GM21360 (cell line): ENCODE data around the gene MTMR2.
"Not testable (repeated sequence)": the region's sequence is repeated elsewhere in the genome, so short reads cannot be mapped to it uniquely, and the experiment has no call there.

ENCODE experiments used
- ATAC-seq: cut with Tn5 transposase; IDR thresholded peaks from one replicate; pipeline ENCODE4 v1.9.1; 2021; ENCODE audit warnings: mild to moderate bottlenecking, moderate library complexity; ENCODE audit not compliant: unreplicated experiment

The MTMR2 gene

DNA sequence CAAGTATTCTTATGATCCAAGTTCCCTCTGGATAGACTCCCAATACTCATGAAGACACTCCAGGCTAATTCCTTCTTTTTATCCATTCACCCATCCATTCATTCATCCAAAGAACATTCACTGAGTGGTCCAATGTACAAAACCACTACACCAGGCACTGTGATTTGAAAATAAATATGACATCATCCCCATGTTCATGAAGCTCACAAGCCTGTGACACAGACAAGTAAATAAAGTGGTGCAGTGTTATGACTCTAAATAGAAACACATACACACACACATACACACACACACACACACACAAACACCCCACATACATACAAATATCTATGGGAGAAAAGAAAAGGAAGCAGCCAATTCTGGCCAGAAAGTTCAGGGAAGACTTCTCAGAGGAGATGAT is 35.5 kb downstream of the MTMR2 start:
- no peak for ATAC-seq

DNA sequence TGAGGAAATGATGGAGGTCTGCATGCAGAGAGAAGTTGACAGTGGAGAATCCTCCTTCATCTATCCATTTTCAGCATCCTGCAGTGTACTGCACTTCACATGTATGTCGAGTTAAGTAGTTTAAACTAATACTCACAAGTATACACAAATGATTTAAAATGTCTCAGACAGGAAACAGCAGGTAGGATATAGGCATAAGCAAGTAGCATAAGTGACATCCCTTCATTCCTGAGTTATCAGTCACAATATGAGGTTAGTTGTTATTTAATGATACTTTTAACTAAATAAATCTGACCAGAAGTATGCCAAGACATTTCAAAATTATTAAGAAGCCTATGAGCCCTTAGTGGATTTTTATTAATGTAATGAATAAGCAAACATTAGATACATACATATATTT is 37.4 kb downstream of the MTMR2 start:
- no peak for ATAC-seq

DNA sequence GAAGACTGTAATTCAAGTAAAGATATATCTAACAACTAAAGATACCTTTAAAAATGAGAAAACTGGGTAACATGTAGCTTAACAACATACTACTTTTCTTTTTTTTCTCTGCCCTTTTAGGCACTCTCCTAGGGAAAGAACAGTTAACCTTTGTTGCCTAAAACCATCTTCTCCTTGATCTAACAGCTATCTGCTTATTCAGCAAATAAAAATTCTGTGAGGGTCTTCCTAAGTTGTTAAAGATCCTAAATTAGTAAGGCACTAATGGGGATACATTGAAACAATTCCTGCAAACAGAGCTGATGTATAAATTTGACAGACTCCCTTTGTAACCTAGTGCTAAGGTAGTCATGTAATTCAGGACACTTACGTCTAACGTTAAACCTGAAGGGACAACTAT is 39.1 kb downstream of the MTMR2 start:
- ATAC-seq = no peak

DNA sequence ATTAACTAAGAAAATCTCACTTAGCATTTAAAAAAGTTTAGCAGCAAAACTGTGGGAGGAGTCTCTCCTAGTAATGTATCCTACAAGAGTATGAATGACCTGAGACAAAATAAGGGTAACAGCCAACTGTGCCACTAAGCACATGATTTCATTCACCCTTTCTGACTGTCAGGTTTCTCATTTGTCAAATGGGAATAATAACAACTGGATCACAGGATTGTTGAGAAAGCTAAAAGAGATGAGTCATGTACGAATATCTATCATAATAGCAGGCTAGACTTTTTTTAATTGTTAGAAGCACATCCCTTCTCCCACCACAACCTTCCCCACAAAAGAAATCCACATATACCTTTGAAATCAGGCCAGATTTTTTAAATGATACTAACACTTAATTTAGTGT is 39.5 kb downstream of the MTMR2 start:
- ATAC-seq = no peak

DNA sequence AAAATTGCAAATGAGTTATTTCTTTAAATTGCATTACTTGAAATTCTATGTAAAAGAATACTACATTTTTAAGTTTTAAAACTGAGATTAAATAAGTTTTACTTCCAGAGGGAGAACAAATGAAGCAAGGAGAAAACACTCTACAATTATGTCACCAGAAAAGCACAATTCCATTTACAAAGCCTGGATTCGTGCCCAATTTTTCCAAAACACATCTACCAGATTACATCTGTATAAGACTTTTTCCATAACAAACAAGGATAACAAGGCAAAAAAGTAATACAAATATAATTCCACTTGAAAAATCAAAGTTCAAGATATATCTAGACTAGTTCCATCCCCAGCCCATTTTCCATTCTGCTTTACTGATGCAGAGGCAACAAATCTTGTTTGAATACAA is 40.5 kb downstream of the MTMR2 start:
- no peak for ATAC-seq

DNA sequence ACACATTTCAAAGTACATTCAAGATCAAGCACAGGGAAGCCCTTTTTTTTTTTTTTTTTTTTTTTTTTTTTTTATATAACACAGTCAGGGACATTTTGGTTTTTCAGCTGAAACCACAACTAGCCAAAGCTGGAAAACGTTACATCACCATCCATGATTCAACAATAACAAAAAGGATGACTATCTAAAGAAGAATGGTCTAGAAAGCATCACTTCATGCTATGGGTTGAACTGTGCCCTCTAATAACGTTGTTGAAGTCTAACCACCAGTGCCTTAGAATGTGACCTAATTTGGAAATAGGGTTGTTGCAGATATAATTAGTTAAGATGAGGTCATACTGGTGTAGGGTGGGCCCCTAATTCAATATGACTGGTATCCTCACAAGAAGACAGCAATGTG is 46.6 kb downstream of the MTMR2 start:
- no peak for ATAC-seq

DNA sequence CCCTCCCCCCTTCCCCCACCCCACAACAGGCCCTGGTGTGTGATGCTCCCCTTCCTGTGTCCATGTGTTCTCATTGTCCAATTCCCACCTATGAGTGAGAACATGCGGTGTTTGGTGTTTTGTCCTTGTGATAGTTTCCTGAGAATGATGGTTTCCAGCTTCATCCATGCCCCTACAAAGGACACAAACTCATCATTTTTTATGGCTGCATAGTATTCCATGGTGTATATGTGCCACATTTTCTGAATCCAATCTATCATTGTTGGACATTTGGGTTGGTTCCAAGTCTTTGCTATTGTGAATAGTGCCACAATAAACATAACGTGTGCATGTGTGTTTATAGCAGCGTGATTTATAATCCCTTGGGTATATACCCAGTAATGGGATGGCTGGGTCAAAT is 53.0 kb downstream of the MTMR2 start:
- ATAC-seq = not testable (repeated sequence)

DNA sequence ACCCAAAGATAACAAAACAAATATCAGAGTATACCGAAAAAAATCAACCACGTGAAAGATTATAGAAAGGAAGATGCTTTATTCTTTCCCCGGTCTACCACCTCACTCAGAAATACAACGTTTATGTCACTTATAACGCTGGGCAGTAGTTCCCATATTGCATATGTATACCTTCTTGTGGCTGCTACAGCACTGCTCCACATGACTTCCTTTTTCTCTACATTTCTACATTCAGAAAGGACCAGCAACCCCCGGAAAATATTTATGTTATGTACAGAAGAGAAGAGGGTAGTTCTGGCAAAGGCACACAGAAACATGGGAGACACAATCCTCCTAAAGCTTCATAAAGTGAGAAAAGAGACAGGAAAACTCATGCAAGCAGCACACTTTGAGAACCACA is 56.8 kb downstream of the MTMR2 start:
- no peak for ATAC-seq

DNA sequence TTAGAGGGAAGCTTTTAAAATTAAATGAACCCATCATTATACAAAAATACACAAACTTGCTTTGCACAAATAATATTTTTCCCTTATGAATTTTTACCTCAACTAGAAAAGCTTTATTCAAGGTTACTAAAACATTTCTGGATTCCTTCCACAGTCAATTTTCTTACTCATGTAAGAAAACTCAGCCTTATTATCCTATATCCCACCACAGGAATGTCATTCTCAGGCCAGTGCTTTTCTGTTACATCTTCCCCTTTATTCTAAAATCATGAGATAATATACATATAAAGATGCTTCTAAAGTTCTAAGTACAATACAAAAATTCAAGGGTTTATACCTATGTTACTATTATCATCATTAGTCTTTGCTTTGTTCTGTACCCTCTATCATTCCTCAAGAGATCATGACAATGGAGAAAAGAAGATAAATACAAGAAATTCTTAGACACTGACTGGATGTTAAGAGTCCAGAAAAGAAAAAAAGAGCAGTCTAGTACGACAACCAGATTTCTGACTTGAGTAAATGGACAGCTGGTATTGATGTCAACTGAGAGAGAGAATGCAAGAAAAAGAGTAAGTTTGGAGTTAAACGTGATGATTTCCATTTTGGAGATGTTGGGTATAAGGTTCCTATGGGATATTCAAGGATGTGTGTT is 60.3 kb downstream of the MTMR2 start:
- no peak for ATAC-seq

DNA sequence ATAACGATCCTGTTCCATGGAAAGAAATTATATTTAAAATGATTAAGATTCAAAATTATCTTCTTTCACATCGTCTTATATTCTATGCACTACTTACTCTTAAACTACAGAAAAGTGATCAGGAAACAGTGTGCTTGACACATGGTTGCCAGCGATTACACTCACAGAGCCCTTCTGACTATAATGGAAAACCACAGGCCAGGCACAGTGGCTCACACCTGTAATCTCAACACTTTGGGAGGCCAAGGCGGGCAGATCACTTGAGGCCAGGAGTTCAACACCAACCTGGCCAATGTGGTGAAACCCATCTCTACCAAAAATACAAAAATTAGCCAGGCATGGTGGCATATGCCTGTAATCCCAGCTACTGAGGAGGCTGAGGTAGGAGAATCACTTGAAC is 63.9 kb downstream of the MTMR2 start:
- ATAC-seq = not testable (repeated sequence)

DNA sequence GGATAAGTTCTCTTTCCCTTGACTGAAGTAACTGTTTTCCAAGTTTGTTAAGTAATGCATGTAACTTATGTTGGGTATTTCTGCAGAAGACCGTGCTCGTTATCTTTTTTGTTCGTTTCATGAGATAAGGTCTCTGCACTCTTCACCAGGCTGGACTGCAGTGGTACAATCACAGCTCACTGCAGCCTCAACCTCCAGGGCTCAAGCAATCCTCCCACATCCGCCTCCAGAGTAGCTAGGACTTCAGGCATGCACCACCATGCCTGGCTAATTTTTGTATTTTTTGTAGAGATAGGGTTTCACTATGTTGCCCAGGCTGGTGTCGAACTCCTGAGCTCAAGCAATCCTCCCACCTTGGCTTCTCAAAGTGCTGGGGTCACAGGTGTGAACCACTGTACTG is 69.5 kb downstream of the MTMR2 start:
- not testable (repeated sequence) for ATAC-seq

DNA sequence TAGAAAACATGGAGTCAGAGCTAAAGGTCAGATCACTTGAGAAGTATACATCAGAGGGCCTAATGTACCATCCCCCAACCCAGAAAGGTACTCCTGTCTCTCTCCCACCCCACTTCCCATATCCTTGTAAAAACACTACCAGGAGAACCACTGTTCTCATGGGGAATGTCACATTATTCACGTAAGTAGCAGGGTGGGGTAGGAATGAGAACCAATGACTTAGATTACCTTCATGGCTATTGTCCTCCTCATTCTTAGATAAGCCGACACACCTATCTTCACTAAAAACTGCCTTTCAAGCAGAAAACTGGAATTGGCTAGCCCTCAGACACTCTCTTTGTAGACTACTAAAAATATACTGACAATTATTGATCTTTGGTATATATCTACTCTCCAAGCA is 70.0 kb downstream of the MTMR2 start:
- ATAC-seq = no peak

DNA sequence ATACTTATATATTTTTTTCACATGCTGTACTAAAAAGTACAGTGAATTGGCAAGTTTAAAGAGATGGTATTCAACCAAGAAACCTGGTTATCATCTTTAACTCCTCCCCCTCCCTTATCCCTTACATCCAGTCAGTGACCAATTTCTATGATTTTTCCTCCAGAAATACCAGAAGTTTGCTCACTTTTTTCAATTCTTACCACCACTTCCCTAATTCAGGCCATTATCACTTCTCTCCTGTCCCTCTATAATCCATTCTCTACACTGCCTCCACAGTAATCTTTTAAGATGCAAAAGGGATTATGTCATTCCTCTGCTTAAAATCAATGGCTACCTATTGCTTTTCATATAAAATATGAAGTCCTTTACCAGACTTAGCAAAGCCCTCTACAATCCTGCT is 70.8 kb downstream of the MTMR2 start:
- ATAC-seq = no peak

DNA sequence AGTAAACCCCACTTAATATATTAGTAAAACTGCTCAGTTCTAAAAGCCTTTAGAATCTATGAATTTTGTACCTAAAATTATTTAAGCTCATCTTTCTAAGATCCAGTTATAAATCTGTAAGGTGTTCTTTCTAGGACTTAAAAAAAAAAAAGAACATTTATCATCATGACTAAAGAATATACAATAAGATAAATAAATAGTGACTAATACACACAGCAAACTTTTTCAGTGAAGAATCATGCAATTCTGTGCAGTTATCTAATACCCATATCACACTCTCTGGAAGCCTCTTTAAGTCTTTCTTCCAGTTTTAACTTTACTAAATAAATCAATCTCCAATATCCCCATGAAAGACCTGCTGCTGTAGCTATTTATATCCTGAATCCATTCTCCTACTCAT is 73.8 kb downstream of the MTMR2 start:
- ATAC-seq = no peak

DNA sequence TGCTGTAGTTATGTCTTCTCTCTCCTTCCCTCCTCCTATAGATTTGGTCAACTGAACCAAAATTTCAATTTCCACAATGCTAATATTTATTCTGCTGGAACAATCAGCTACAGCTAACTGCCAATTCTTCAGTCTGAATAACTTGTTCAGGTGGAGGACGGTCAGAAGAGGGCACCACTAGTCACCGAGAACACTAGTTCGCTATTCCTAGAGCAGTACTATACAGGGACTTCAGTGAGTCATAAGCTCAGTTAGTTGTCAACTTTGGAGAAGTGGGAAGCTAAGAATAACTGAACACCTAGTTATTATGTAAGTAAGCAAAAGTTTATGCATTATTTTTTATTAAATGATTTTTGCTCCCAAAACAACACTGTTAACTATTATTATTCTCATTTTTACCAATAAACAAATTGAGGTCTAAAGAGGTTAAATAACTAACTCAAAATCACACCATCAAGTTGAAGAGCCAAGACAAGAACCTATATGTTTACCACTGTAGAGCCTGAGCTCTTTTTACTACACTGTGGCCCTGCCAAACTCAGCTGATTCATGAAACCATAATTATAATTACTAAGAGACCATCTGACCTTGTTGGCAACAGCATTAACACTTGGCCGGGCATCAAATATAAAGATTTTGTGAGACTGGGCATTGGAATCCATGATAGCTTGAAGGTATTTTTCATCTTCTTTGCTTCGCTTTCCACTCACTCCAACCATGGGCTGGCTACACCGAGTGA is 74.7 kb downstream of the MTMR2 start:
- ATAC-seq = peak; percentile 65

DNA sequence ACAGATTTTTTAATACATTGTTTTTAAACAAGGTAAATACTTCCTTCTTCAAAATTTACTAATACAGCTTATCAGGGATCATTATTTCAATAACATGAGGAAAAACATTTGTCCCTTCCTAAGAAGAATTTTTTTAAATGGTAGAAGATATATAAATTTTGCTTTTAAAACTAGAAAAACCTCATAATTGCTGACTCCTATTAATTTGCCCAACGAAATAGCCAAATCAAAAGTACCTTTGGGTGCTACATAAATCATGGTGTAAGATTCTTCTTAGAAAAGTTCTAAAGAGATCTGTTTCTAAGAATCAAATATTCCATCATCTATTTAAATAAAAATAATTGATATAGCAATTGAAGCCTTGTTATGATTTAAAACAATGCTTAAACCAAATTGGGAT is 78.7 kb downstream of the MTMR2 start:
- ATAC-seq = no peak

DNA sequence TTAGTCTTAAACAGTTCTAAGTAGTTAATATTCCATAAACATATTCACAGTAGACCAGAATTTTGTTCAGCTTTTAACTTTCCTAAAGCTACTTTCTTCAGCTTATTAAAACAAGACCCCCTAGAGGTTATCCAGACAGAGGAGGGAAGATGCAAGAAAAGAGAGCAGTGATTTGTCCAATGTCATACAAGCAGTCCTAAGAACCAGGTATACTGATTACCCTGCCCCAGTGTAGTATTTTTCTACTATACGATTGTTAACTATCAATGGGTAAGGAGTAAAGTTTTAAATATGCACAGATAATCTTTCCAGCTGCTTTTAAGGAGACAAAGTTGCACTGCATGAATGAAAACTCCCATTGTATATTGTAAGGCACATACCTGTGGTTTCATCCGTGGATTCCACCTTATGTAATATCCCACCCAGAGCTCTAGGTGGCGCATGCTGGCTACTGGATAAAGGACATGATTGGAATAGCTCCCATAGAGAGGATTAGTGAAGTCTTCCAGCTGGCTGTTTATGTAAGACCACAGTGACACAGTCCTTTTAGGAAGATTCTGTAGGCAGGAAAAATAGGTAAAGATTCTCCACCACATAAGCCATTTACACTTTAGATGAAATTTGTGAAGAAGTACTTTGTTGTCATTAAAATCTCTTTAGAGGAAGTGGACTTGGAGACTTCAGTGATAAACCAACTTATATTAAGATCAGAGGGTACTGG is 88.0 kb downstream of the MTMR2 start:
- peak; percentile 93 for ATAC-seq

DNA sequence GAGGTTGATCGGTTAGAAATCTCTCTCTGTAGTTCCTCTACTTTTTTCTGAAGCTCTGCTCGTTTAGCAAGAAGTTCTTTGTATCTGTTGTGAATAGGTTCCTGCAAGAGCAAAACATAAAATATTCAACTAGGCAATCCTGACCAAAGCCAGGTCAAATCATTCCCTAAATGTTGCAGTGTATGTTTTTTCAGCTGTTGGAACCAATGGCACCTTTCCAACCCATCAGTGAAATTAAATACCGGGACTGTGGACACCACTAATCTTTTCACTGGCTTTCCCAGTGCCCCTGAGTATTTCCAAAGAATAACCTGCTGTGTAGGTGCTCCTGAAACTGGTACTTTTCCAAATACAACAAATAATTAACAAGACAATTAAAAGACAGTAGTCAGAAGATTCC is 88.6 kb downstream of the MTMR2 start:
- ATAC-seq = no peak

DNA sequence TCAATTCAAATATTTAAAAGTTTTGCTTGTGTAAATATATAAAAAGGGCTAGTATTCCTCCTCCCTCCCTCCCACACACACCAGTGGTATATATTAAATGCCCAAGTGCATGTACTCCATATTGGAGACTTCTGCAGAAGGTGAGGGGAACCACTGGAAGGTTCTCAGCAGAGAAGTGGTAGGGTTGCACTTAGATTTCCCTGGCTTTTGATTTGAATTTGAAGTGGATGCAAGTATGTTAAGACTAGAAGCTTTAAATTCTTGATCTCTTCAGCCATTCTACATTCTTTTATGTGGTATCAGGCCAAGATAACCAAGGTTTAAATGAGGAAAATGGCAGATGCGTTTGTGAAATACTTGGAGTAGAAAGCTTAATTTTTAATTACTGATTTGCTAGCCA is 90.5 kb downstream of the MTMR2 start:
- ATAC-seq = no peak

DNA sequence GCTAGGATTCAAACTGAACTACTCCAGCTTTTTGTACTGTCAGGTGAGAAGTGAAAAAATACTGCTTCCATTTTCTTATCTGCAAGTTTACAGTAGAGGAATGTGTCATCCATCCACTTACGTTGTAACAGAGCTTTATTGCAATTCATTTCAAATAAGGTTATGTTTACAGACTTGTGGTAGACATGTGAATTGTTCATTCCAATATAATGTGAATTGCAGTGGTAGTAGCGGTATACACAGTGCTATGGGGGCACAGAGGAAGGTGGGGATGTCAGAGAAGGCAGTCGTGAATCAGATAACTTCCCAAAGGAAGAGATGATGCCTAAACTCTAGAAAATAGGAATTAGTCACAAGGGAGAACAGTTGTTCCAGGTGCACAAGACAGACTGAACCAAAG is 91.1 kb downstream of the MTMR2 start:
- ATAC-seq = no peak

DNA sequence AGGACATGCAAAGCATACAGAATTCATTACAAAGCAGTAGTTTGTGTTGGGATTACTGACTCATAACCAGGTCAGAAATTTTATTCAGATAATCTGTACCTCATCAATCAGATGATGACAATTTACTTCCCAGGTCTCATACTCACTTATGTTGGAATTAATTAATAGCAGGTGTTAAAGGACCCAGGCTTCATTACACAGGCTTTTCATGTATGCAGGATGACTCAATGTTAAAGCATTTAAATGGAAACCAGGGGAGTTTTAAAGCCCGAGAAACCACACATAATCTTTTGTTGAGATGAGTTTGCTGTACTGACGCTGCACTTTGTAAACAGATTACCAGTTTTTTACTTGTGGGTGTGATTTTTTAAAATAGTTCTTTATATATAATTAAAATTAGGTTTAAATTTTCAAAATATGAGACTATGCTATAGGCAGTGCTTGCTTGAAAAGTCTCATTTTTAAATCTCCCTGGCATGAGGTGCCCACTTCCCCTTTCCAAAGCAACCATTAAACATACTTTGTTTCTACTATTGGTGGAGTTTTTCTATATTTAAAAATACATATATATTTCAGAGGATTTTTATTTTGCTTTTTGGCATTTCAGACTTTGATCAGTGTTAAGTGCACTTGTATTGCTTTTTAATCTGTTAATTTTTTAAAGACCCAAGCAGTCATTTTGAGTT is 92.6 kb downstream of the MTMR2 start:
- no peak for ATAC-seq
